ENCODE measurements around the gene TIMM9. TPM values are rescaled to one million over a fixed set of nuclear protein-coding genes. Genes with fewer than 3 reads are reported as not detected.

The TIMM9 gene
- polyA plus RNA-seq, 1 of the 3 experiments (the other 2 are of a cell fraction), result 17.9 TPM

DNA sequence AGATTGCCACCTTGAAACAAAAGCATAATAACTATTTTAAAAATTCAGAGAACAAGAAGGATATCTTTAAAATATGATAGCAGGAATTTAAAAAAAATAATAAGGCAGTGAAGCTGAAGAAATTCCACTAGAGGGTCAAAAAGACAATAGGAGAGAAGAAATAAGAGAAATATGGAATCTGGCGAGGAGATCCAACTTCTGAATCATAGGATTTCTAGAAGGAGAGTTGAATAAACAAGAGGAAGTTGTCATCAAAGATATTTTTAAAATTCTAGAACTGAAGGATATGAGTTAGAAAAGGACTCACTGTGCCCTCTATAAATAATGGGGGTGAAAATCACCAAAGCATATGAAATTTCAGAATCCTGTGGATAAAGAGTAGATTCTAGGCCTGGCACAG, 58.4 kb downstream of the TIMM9 start:
- no peaks in the 10 kb centered on the region for H3K9me3 ChIP-seq
- no peak overlapping the region for H3K4me2 ChIP-seq
- POLR2A ChIA-PET, result no interaction called here
- CTCF ChIA-PET, result interaction anchor here (0.9 kb wide), 1 partner anchor 22 kb away, joined by 3 read pairs; no protein-coding TSS in a partner anchor
- H3K9me2 ChIP-seq, result no peaks in the 10 kb centered on the region
- H3K4me1 ChIP-seq (ENCODE audit: control insufficient read depth in 1 of 2, insufficient read depth in 2 of 2, low read depth in 1 of 2, low read length in 1 of 2), result no peaks in the 10 kb centered on the region
- H3K4me3 ChIP-seq (ENCODE audit: low read depth in 2 of 2, low read length in 1 of 2), result no peak overlapping the region
- H3F3A ChIP-seq (replicated peaks; ENCODE audit: insufficient read depth), result peaks cover 19% of the 10 kb centered on the region
- H3K79me2 ChIP-seq (ENCODE audit: insufficient read depth), result no peaks in the 10 kb centered on the region
- no peaks in the 10 kb centered on the region for H3K27me3 ChIP-seq (ENCODE audit: insufficient read depth)
- no peak overlapping the region; a peak in 1 of 4 replicates for H3K27ac ChIP-seq (ENCODE audit: low read depth in 2 of 2, low read length in 1 of 2)
- H3K9ac ChIP-seq, result no peak overlapping the region
- TF ChIP-seq MXI1 (IDR thresholded peaks at IDR 0.05; ENCODE audit: low read depth, low read length), result no peak
- TF ChIP-seq, protein P1, sequence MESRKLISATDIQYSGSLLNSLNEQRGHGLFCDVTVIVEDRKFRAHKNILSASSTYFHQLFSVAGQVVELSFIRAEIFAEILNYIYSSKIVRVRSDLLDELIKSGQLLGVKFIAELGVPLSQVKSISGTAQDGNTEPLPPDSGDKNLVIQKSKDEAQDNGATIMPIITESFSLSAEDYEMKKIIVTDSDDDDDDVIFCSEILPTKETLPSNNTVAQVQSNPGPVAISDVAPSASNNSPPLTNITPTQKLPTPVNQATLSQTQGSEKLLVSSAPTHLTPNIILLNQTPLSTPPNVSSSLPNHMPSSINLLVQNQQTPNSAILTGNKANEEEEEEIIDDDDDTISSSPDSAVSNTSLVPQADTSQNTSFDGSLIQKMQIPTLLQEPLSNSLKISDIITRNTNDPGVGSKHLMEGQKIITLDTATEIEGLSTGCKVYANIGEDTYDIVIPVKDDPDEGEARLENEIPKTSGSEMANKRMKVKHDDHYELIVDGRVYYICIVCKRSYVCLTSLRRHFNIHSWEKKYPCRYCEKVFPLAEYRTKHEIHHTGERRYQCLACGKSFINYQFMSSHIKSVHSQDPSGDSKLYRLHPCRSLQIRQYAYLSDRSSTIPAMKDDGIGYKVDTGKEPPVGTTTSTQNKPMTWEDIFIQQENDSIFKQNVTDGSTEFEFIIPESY (IDR thresholded peaks at IDR 0.05; ENCODE audit: borderline replicate concordance, low read depth), result no peak
- TF ChIP-seq, protein P2, sequence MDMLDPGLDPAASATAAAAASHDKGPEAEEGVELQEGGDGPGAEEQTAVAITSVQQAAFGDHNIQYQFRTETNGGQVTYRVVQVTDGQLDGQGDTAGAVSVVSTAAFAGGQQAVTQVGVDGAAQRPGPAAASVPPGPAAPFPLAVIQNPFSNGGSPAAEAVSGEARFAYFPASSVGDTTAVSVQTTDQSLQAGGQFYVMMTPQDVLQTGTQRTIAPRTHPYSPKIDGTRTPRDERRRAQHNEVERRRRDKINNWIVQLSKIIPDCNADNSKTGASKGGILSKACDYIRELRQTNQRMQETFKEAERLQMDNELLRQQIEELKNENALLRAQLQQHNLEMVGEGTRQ (IDR thresholded peaks at IDR 0.05; ENCODE audit: borderline replicate concordance, low read depth, low read length), result no peak
- TF ChIP-seq TCF12 (IDR thresholded peaks at IDR 0.05), result no peak
- no peak for TF ChIP-seq MEF2A (IDR thresholded peaks at IDR 0.05; ENCODE audit: borderline replicate concordance, low read depth)
- TF ChIP-seq NFIC (IDR thresholded peaks at IDR 0.05; ENCODE audit: borderline replicate concordance), result no peak
- TF ChIP-seq EP300 (IDR thresholded peaks at IDR 0.05; ENCODE audit: borderline replicate concordance in 1 of 2, low read depth in 1 of 2, low read length in 1 of 2), result no peak
- TF ChIP-seq ELF1 (IDR thresholded peaks at IDR 0.05), result no peak
- no peak for TF ChIP-seq FOXM1 (IDR thresholded peaks at IDR 0.05; ENCODE audit: low read depth)
- no peak for TF ChIP-seq TAF1 (IDR thresholded peaks at IDR 0.05; ENCODE audit: borderline replicate concordance, low read depth, low read length)
- TF ChIP-seq FOSL2 (IDR thresholded peaks at IDR 0.05; ENCODE audit: borderline replicate concordance, low read depth), result no peak
- DNase-seq, result no peak
- H4K20me1 ChIP-seq (ENCODE audit: insufficient read depth), result no peaks in the 10 kb centered on the region
- H3K36me3 ChIP-seq (replicated peaks in 1 of 2; ENCODE audit: control insufficient read depth in 1 of 2, insufficient read depth in 2 of 2, low read length in 1 of 2), result peaks cover 81 to 88% of the 10 kb centered on the region in 2 experiments
- no peak overlapping the region for H2AFZ ChIP-seq (ENCODE audit: low read depth)
- WGBS (ENCODE audit: low lambda C conversion rate), result 88% methylated on average over 1 of the region's 1 CpG

DNA sequence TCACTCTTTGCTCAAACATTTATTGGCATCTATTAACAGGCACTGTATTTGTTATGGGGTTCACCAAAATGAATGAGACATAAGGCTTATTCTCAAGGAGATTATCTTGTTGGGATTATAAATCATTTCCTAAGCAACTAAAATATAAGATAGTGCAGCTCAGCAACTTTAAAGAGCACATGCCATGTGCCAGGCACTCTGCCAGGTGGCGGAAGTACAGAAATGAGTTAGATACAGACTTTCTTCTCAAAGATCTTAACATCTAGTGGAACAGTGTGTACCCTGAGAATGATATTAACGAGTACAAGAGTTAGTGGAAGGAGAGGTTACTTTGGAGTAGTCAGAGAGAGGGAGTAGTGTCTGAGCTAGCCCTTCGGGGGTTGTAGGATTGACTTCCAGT, 60.0 kb downstream of the TIMM9 start:
- Histone ChIP-seq H3K27me3 (ENCODE audit: insufficient read depth) (no peaks in the 10 kb centered on the region), H3K9ac (no peak overlapping the region), H3K36me3 (replicated peaks in 1 of 2; ENCODE audit: control insufficient read depth in 1 of 2, insufficient read depth in 2 of 2, low read length in 1 of 2) (peaks cover 70 to 78% of the 10 kb centered on the region in 2 experiments), H4K20me1 (ENCODE audit: insufficient read depth) (no peaks in the 10 kb centered on the region), H3K27ac (ENCODE audit: low read depth in 2 of 2, low read length in 1 of 2) (no peak overlapping the region), H3K79me2 (ENCODE audit: insufficient read depth) (no peaks in the 10 kb centered on the region), H3K9me3 (no peaks in the 10 kb centered on the region), H3K4me1 (ENCODE audit: control insufficient read depth in 1 of 2, insufficient read depth in 2 of 2, low read depth in 1 of 2, low read length in 1 of 2) (no peaks in the 10 kb centered on the region), H3K4me2 (no peak overlapping the region), H3K4me3 (ENCODE audit: low read depth in 2 of 2, low read length in 1 of 2) (no peak overlapping the region), H2AFZ (ENCODE audit: low read depth) (no peak overlapping the region), H3F3A (replicated peaks; ENCODE audit: insufficient read depth) (peaks cover 19% of the 10 kb centered on the region), H3K9me2 (no peaks in the 10 kb centered on the region)
- ChIA-PET POLR2A (no interaction called here), CTCF (no interaction called here)
- 89% methylated on average over 3 of the region's 3 CpGs for WGBS (ENCODE audit: low lambda C conversion rate)
- DNase-seq, result no peak
- TF ChIP-seq RAD21 (IDR thresholded peaks at IDR 0.05; ENCODE audit: low read length) (no peak), FOSL2 (IDR thresholded peaks at IDR 0.05; ENCODE audit: borderline replicate concordance, low read depth) (no peak), FOXM1 (IDR thresholded peaks at IDR 0.05; ENCODE audit: low read depth) (no peak), TAF1 (IDR thresholded peaks at IDR 0.05; ENCODE audit: borderline replicate concordance, low read depth, low read length) (no peak), TEAD4 (IDR thresholded peaks at IDR 0.05; ENCODE audit: borderline replicate concordance, insufficient read depth) (no peak), MEF2A (IDR thresholded peaks at IDR 0.05; ENCODE audit: borderline replicate concordance, low read depth) (no peak), CHD2 (IDR thresholded peaks at IDR 0.05; ENCODE audit: low read length, partially characterized antibody) (no peak), NFIC (IDR thresholded peaks at IDR 0.05; ENCODE audit: borderline replicate concordance) (no peak), RCOR1 (IDR thresholded peaks at IDR 0.05; ENCODE audit: low read length) (no peak)
- TF ChIP-seq, protein P3, sequence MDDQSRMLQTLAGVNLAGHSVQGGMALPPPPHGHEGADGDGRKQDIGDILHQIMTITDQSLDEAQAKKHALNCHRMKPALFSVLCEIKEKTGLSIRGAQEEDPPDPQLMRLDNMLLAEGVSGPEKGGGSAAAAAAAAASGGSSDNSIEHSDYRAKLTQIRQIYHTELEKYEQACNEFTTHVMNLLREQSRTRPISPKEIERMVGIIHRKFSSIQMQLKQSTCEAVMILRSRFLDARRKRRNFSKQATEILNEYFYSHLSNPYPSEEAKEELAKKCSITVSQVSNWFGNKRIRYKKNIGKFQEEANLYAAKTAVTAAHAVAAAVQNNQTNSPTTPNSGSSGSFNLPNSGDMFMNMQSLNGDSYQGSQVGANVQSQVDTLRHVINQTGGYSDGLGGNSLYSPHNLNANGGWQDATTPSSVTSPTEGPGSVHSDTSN (IDR thresholded peaks at IDR 0.05), result no peak
- TF ChIP-seq, protein P1 (IDR thresholded peaks at IDR 0.05; ENCODE audit: borderline replicate concordance, low read depth), result no peak
- TF ChIP-seq, protein P4, sequence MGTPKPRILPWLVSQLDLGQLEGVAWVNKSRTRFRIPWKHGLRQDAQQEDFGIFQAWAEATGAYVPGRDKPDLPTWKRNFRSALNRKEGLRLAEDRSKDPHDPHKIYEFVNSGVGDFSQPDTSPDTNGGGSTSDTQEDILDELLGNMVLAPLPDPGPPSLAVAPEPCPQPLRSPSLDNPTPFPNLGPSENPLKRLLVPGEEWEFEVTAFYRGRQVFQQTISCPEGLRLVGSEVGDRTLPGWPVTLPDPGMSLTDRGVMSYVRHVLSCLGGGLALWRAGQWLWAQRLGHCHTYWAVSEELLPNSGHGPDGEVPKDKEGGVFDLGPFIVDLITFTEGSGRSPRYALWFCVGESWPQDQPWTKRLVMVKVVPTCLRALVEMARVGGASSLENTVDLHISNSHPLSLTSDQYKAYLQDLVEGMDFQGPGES (IDR thresholded peaks at IDR 0.05; ENCODE audit: low read depth, low read length), result no peak
- TF ChIP-seq, protein P5, sequence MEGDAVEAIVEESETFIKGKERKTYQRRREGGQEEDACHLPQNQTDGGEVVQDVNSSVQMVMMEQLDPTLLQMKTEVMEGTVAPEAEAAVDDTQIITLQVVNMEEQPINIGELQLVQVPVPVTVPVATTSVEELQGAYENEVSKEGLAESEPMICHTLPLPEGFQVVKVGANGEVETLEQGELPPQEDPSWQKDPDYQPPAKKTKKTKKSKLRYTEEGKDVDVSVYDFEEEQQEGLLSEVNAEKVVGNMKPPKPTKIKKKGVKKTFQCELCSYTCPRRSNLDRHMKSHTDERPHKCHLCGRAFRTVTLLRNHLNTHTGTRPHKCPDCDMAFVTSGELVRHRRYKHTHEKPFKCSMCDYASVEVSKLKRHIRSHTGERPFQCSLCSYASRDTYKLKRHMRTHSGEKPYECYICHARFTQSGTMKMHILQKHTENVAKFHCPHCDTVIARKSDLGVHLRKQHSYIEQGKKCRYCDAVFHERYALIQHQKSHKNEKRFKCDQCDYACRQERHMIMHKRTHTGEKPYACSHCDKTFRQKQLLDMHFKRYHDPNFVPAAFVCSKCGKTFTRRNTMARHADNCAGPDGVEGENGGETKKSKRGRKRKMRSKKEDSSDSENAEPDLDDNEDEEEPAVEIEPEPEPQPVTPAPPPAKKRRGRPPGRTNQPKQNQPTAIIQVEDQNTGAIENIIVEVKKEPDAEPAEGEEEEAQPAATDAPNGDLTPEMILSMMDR (IDR thresholded peaks at IDR 0.05), result no peak
